Myocyte (in vitro differentiated cells): ENCODE results near the gene RTF1. TPM values are rescaled to one million over a fixed set of nuclear protein-coding genes. Genes with fewer than 3 reads are reported as not detected.
"Not testable (repeated sequence)": the region's sequence is repeated elsewhere in the genome, so short reads cannot be mapped to it uniquely, and the experiment has no call there.

Source experiments
- DNase-seq: peaks from one replicate; pipeline ENCODE4 v3.0.0-alpha.2; 2012; ENCODE audit warnings: low read depth
- total RNA-seq: library from RNA; depleted of rRNA; stranded (reverse); fragments of >200 nt; gene quantifications from 2 replicates; pipeline ENCODE4 v1.2.3, GENCODE V29; 2014

RTF1 gene
- total RNA-seq, 1 donor from 2014 or later = 19.4 TPM

DNA sequence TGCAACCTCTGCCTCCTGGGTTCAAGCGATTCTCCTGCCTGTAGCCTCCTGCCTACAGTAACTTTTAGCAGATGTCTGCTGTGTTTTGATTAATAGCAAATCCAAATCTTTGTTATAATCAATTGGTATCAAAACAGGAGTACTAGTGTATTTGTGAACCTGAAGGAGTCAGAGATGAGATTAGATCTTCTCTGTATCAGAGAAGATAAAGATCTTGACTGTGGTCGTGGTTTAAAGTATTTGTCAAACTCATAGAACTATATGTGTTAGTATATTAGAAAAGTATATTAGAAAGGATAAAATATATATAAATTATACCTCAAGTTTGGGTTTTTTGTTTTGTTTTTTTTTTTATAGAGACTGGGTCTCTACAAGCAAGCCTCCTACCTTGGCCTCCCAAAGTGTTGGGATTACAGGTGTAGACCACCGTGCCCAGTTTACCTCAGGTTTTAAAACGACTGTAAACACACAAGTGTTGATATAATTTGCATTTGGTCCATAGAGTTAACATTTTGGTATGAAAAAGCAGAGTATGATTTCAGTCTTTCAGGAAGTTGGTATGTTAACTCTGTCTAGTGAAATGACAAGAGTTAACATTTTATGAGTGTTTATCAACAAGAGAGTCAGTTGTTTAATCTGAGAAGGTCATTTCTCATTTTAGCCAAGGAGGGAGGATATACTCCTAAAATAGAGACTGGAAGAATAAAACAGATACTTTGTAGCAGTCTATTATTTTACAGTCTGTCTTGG, 18.3 kb downstream of the RTF1 start:
- DNase-seq = no peak

DNA sequence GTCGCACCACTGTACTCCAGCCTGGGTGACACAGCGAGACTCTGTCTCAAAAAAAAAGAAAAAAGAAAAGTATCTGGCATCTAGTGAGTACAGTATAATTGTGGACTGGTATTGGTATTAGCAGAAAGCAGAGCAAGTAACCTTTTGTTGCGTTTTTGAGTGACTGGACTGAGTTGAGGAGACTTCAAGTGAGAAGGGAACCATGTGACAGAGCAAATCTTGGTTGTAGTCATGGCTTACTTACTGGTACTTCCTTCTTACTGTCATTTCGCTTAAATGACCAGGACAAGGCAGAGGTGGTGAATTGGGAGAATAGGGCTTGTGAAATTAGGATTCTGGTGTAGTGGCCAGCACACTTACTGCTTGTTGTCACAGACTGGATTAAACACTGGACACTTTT, 20.6 kb downstream of the RTF1 start:
- DNase-seq = no peak

DNA sequence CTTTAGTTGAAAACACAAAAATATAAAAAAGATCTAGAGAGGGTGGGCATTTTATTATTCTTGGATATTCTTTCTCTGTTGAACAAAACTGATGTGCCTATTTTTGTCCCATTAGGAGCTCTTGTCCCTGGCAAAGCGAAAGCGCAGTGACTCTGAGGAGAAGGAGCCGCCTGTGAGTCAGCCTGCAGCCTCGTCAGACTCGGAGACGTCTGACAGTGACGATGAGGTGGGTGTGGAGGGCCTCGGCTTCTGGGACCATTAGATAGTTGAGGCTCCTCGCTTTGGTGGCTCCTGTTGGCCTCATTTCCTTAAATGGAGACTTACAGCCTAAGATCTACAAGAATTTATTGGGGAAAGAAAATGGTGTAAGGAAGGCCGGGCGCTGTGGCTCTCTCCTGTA, 21.3 kb downstream of the RTF1 start:
- no peak for DNase-seq

DNA sequence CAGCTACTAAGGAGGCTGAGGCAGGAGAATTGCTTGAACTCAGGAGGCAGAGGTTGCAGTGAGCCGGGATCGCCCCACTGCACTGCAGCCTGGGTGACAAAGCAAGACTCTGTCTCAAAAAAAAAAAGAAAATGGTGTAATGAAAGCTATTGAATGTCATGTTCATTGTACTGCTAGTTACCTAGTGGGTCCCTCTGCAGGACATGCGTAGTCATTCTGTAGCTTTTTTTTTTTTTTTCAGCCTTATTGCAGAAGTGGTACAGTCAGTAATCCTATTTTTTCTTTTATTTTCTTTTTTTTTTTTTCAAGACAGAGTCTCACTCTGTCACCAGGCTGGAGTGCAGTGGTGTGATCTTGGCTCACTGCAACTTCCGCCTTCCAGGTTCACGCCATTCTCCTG, 21.9 kb downstream of the RTF1 start:
- not testable (repeated sequence) for DNase-seq

DNA sequence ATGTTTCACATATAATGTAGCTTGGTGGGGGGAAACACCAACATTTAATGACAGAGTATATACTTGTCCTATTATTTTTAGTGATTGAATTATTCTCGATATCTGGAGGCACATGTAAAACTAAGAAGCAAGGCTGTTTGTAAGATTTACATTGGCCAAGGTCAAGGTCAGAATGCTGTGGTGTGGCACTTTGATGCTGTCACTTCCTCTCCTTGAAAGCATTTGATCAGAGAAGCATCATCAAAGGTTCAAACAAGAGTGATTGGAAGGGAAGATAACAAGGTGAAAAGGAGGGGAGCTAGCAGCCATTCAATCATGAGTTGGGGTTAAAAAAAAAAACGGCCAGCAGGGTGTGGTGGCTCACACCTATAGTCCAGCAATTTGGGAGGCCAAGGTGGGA, 26.4 kb downstream of the RTF1 start:
- no peak for DNase-seq

DNA sequence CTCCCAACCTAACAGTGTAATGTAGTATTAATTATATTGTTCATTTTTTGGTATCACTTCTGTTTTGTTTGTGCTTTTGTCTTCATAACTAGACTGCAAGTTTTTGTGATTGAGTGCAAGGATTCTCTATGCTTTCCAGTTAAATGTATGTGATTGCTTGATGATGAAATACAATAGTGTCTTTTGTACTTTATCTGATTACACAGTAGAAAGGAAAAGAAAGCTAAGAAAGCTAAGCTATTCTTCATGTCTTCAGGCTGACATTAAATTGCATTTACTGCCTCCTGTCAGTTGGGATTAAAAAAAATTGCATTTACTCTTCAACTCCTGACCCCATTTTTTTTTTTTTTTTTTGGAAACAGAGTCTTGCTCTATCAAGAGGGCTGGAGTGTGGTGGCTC, 28.5 kb downstream of the RTF1 start:
- no peak for DNase-seq

DNA sequence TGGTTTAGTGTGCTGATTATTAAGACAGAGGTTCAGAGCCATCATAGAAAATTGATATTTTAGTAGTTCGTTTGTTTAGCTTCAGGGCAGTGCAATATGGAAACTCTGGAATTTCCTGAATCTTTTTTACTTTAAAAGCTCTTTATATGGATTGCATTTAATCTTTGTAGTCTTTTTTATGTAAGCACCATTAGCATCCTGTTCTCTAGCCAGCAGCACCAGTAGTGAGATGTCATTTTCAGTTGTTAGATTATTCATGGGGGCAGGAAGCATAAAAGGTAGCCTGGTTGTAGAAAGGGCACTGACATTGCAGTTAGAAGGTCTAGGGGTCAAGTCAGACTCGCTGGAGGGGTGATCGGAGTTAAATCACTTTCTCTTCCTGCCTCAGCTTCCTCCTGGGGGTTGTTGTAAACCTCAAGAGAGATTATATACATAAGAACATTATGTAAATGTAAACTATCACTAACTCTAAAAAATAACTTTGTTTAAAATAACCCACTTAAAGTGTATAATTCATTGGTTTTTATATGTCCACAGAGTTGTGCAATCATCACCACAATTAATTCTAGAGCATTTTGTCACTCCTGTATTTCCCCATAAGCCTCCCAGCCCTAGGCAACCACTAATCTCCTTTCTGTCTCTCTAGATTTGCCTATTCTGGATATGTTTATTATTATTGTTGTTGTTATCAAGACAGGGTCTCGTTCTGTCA, 45.3 kb downstream of the RTF1 start:
- DNase-seq = no peak

DNA sequence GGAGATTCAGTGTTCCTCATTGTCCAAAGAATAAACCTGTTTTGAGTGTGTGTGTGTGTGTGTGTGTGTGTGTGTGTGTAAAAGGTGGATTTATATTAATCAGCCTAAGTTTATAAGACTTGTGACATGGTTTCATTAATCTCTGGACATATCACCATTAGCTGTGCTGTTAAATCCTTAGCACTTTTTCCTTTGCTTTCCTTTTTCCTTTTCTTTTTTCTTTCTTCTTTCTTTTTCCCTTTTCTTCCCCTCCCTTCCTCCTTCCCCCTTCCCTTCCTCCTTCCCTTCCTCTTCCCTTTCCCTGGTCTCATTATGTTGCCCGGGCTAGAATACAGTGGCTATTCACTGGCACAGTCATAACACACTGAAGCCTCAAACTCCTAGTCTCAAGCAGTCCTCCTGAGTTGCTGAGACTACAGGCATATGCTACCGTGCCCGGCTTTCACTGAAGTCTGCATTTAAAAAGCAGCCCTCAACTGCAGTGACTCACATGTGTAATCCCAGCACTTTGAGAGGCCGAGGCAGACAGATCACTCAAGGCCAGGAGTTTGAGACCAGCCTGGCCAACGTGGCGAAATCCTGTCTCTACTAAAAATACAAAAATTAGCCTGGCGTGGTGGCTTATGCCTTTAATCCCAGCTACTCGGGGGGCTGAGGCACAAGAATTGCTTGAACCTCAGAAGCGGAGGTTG, 48.1 kb downstream of the RTF1 start:
- no peak for DNase-seq

DNA sequence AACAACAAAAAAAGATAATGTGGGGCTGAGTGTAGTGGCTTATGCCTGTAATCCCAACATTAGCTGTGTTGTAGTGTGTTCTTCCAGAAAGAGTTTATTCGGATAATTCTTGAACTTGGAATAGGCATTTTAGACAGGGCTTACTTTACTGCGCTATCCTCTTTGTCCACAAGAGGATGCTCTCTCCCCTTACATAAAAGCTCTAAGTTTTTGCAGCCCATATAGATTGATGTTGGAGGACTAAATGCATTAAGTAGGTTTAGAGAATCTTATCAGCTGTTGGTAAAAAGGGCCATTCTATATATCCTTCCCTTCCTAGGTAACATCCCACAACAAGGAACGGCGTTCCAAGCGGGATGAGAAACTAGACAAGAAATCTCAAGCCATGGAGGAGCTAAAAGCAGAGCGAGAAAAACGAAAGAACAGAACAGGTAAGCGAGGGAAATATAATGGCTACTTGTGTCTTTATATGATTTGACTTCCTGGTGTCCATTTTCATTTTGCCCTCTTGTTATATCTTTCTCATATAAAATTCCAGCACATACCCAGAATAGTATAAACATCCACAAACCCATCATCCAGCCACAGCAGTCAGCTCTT, 49.0 kb downstream of the RTF1 start:
- peak; percentile 48 for DNase-seq

DNA sequence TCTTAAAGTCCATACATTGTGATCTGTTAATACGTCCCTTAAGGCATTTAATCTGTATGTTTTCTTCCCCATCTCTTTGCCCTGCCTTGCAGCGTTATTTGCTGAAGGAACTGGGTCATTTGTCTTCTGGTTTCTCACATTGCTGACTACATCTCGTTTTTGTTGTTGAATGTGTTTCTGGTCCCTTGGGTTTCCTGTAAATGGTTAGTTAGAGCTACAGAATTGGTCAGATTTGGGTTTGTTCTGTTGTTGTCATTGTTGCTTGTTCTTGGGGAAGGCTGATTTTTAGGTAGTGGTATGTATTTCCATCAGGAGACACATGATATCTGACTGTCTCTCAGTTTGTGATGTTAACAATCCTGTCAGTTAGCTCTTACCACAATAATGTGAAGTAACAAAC, 49.8 kb downstream of the RTF1 start:
- no peak for DNase-seq

DNA sequence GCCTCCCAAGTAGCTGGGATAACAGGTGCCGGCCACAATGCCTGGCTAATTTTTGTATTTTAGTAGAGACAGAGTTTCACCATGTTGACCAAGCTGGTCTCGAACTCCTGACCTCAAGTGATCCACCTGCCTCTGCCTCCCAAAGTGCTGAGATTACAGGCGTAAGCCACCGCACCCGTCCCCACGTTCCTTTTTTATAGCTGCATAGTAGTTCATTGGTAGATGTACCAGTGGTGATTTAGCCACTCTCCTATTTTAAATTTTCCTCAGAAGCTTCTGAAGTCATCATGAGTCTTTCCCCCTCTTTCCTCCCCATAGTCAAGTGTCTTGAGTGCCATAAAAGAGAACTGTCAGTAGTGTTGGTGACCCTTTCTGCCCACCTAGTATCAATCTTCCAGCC, 52.7 kb downstream of the RTF1 start:
- DNase-seq = not testable (repeated sequence)

DNA sequence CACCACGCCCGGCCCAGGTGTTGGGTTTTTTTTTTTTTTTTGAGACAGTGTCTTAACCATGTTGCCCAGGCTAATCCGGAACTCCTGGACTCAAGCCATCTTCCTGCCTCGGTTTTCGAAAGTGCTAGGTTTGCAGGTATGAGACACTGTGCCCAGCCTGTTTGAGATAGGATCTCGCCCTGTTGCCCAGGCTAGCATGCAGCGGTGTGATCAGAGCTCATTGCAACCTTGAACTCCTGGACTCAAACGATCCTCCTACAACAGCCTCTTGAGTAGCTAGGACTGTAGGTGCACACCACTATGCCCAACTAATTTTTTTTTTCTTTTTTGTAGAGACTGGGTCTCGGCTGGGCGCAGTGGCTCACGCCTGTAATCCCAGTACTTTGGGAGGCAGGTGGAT, 56.5 kb downstream of the RTF1 start:
- DNase-seq = no peak

DNA sequence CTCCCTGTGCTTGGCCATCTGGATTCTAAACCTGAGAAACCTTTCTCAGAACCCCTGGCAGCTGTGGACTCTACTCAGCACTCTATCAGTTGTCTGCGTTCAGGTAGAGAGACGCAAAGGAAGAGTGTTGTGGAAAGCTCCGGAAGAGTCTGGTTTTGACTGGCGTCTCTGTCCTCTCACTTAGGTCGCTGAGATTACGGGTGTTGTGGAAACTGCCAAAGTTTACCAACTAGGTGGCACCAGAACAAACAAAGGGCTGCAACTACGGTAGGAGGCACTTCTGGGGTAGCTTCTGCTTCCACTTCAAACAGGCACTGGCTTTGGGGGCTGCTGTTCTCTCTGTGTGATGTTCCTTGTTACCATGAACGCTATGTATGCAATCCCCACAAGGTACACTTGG, 57.5 kb downstream of the RTF1 start:
- DNase-seq = no peak

DNA sequence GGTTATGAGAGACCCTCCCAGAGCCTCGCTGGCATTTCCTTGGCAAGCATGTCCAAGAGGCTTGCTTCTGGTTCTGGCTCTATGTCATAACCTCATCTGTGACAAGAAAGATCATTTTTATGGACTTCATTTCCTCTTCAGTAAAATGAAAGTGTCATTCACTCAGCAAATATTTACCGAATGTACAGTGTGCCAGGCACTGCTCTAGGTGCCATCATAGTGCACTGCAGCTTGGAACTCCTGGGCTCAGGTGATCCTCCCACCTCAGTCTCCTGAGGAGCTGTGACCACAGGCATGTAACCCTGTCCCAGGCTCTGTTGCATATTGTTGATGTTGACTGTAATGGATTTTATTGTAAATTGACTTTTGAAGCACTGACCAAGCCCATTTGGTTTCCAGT, 58.0 kb downstream of the RTF1 start:
- DNase-seq = no peak

DNA sequence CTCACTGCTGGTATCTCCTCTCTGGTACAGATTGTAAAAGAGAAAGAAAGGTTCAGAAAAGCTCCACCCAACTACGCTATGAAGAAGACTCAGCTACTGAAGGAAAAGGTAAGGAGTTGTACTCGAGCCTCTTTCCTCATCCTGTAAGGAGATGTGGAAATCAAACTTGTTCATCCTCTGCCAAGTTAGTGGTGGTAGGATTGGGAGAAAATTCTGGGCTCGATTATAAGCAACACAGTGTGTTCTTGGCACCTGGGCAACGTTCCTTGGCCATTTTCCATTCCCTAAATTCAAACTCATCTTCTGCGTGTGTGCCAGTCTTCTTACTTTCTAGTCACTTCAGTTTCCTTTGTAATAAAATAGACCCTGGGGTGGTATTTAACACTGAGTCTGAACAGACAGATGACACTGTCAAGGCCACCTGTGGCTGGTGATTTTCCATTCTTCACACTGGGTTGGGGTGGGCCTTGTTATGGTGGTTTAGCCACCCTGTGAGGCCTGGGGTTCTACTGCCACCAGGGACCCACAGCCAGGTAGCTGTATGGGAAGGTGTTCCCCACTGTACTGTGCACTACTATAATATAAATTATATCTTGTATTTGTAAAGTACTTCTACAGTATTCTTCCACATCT, 59.6 kb downstream of the RTF1 start:
- no peak for DNase-seq

DNA sequence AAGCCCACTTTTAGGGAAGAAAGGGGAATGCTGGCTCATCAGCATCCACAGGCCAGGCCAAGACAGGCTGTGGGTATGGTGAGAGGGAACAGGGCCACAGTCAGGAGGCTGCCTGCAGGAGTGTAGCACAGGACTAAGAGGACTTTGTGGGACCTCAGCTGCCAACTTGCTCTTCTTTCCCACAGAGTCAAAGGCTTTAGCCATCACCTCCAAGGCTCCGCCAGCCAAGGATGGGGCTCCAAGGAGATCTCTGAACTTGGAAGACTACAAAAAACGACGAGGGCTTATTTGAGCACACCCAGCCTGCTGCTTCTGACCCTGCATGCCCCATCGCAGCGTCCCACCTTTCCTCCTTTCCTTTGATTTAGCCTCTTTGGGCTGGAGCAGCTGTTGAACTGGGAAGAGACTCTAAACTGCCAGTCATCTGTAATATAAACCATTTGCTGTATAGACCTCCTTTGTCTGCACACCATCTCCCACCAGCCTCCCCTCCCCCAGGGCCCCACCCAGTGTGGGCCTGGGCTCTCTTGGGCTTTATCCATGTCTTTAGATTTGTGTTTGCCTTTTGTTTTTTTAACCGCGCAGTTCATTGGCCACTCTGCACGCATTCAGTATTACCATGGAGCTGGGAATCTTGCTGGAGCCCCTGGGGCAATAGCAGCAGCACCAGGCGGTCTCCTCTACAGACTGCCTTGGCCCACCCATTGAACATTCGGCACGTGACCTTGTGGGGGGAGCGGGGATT, 63.7 kb downstream of the RTF1 start:
- no peak for DNase-seq

DNA sequence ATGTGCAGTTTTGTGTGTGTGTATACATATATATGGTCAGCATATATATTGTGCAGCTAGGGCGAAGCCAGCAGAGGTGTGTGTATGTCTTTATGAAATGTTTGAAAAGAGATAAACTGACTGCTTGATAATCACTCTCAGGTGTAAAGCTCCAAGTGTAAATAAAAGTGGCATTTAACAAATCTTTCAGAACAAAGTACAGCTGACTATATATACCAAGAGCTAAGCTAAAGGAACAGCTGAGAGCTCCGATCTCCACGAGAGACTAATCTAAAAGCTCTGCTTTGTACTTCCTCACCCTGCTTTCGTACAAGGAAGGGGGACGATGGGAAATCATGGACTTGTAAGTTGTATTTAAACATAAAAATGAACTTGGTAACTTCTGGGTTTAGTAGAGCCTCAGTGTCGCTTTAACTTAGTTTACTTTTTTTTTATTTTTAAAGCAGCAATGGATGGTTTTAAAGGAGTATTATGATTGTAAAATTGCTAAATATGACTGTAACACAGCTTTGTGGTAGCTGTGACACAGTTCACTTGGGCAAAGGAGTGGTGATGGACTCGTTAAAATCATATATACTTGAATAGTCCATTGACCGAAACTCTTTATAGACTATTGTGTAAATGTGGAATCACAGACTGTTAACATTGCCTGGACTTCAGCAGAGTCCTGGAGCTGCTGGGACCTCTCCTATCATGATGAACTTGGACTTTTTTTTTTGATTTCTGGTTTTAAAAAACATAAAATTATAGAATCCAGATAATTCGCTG, 65.4 kb downstream of the RTF1 start:
- DNase-seq = no peak

DNA sequence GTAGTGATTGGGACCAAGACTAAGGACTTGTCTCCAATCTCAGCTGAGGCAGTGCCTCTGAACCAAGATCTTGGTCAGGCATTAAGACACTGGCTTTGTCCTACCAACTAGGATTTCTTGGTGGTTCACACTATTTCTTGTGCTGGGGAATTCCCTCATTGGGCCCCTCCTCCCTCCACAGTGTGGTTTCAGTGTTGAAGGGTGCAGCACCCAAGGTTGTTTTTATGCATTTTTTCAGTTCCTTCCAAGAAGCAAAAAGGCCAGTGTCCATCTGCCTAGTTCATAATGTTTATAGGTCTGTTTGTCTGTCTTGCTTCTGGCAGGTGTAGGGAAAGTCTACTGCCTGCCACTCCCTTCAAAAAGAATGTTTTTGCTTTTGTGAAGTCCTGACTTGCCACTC, 66.2 kb downstream of the RTF1 start:
- DNase-seq = no peak

DNA sequence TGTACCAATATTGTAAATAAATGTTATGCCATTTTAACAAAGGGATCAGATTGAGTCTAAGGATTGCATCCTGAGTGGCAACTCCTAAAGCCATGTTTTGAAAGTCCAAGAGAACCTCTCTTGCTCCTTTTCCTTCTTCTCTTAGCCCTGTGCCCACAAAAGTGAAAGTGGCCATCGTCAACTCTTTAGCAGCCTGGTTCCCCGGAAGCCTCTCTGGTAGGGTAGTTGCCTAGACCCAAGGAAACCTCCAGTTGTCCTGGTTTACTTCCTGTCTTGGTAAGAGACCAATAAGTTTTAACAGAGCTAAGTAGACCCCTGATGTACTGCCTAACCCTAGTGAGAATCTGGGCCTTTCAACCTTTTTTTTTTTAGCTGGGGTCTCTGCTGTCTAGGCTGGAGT, 66.6 kb downstream of the RTF1 start:
- no peak for DNase-seq
